Neural progenitor cell (in vitro differentiated cells): Measurements from ENCODE around the gene SLC4A1AP.

ENCODE experiments used
- EZH2 ChIP-seq: fragments of 200-600 bp; sonication (generic); IDR thresholded peaks from 2 replicates; pipeline ENCODE4 v1.6.1; 2017; ENCODE audit warnings: antibody characterized with exemption, mild to moderate bottlenecking, moderate library complexity
- EZH2phosphoT487 ChIP-seq: fragments of 200-600 bp; sonication (generic); IDR thresholded peaks from 2 replicates; pipeline ENCODE4 v1.6.1; 2017; ENCODE audit warnings: antibody characterized with exemption
- TF ChIP-seq, protein P1 (sequence below): fragments of 200-600 bp; sonication (generic); IDR thresholded peaks from 2 replicates; pipeline ENCODE4 v1.5.1; 2017; ENCODE audit warnings: antibody characterized with exemption, mild to moderate bottlenecking

DNA sequence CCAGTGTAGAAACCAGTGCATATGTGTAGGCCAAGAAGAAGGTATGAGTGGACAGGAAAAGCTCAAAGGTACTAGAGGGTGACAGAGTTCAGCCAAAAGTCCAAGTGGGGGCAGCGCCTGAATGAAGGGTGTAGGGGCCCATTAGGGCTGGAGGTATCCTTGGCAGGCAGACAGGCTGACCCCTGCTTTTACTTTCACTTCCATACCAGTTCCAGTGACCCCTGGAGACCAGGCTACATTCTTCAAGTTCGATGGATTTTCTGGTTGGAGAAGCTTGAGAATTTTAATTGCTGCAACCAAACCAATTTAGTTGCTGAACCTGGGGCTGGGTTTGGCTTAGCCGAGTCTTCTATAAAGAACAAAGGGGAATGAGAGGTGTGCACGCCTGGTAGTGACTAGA, 65.5 kb downstream of the SLC4A1AP start:
- TF ChIP-seq, protein P1, sequence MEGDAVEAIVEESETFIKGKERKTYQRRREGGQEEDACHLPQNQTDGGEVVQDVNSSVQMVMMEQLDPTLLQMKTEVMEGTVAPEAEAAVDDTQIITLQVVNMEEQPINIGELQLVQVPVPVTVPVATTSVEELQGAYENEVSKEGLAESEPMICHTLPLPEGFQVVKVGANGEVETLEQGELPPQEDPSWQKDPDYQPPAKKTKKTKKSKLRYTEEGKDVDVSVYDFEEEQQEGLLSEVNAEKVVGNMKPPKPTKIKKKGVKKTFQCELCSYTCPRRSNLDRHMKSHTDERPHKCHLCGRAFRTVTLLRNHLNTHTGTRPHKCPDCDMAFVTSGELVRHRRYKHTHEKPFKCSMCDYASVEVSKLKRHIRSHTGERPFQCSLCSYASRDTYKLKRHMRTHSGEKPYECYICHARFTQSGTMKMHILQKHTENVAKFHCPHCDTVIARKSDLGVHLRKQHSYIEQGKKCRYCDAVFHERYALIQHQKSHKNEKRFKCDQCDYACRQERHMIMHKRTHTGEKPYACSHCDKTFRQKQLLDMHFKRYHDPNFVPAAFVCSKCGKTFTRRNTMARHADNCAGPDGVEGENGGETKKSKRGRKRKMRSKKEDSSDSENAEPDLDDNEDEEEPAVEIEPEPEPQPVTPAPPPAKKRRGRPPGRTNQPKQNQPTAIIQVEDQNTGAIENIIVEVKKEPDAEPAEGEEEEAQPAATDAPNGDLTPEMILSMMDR: no peak
- TF ChIP-seq EZH2 (no peak), EZH2phosphoT487 (no peak)
